Activated CD8-positive, alpha-beta memory T cell treated with anti-CD3 and anti-CD28 coated beads, Interleukin-2, amount 50 U/mL, for 1 hour (primary cell): ENCODE results near the gene DHX8.

Experiments used
- DNase-seq: peaks from one replicate; pipeline ENCODE4 v3.0.0-alpha.2; 2020; ENCODE audit errors: extremely low read depth

Gene DHX8

GRCh38 chr17:43524945-43525575, 41.3 kb downstream of the DHX8 start:
- no peak for DNase-seq

- no peak for DNase-seq
Observed at GRCh38 chr17:43526886-43527648, 43.3 kb downstream of the DHX8 start.

DNA sequence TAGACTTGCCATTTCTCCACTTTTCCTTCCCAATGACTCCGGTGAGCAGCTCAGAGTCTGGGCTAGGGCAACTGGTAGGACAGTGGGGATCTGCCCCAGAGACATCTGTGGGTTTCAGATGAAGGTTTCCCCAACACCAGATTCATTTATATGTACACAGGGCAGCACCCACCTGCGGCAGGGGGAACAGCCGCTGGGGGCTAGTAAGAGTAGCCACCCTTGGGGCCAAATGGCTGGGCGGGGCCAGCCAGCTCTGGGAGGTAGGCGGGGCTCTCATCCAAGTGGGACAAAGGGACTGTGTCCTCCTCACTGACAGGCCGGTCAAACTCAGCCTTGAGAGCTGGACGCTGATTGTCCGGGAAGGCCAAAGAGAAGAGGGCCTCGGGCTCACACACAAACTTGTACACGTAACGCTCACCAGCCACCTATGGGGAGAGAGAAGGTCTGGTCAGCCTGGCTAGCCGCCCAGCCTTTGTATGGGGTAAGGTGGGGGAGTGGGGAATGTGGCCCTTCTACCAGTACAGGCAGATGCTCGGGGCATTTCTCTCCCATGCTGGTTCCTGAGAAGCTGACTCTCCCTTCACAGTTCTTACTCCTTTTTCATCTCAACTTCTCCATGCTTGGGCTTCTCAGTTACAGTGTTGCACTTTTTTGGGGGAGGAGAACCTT, 44.7 kb downstream of the DHX8 start:
- no peak for DNase-seq

DNA sequence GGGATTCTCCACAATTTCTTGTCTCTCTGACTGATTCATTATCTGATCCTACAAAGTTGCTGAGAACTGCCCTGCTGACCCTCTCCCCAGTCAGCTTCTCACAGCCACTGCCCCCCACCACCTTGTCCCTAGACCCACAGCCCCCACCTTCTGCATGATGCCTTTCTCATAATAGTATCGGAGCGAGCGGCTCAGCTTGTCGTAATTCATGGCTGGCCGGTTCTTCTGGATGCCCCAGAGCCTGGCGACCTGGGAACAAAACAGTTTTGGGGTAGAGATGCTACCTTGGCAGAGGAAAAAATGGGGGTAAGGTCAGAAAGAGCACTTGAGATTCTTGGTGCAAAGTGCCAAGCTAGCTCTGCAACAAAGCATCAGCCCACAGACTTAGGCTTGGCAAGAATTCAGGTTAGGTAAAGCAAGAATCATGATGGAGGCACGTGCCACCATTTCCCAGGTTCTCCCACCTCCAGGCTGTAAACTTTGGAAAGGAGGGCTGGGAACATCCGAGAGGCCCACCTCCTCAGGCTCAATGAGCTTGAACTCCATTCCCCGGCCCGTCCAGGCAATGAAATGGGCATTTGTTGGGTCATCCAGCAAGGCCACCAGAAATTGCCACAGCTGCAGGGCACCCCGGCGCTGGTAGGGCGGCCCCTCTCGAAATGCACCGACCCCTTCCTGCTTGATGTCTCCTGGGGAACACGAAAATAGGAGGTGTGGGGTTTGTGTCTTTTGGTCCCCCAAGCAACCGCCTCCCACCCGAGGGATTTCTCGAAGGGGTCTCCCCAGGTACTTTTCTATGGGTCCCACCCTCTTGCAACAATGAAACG, 45.4 kb downstream of the DHX8 start:
- no peak for DNase-seq

DNA sequence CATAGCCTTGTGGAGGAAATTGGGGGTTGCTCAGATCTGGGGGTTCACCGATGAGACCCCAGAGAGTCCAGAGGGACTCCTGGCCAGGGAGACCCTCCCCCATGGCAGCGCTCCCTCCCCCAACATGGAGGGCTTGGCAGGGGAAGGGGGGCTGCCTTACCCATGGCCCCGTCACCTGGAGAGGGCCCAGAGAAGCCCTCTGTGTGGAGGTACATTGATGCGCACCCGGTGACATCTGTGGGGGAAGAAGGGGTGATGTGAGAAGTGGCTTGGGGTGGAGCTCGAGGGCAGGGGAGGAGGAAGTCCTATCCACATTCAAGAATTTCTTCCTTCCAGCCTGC, 46.1 kb downstream of the DHX8 start:
- DNase-seq, result no peak

GRCh38 chr17:43530288-43531081, 46.7 kb downstream of the DHX8 start:
- DNase-seq, result no peak

- DNase-seq, result no peak
Observed at GRCh38 chr17:43531082-43531378, 47.3 kb downstream of the DHX8 start.

- DNase-seq, result no peak
Observed at GRCh38 chr17:43531955-43532354, 48.2 kb downstream of the DHX8 start.

GRCh38 chr17:43532581-43532980, 48.8 kb downstream of the DHX8 start:
- no peak for DNase-seq

GRCh38 chr17:43533699-43534098, 49.9 kb downstream of the DHX8 start:
- DNase-seq, result no peak

GRCh38 chr17:43534909-43535308, 51.1 kb downstream of the DHX8 start:
- no peak for DNase-seq

DNA sequence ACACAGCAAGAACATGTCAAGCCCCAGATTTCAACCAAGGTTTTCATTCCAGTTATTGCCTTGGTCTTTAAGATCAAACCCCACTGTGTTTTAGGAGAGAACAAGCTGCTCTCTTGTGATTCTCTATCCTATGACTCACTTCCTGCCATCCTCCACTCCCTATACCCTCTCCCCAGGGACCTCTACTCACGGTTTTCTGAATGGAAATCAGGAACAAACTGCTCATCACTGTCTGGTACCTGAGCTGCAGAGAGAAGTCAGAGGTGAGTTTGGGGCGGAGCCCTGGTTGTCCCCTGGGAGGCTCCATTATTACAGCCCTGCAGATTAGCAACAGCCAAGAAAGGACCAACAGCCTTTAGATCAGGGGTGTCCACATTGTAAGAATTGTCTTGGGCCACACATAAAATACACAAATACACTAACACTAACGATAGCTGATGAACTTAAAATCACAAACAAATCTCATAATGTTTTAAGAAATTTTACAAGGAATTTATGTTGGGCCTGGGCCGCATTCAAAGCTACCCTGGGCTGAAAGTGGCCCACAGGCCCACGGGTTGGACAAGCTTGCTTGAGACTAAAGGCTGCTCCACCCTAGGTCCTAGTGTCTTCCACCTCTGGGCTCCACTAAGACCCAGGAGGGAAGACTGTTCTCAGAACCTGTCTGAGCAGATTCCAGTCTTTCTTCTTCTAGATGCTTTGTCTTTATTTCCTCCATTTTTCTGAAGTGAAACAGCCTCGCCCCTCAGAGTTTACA, 52.6 kb downstream of the DHX8 start:
- DNase-seq, result no peak

DNA sequence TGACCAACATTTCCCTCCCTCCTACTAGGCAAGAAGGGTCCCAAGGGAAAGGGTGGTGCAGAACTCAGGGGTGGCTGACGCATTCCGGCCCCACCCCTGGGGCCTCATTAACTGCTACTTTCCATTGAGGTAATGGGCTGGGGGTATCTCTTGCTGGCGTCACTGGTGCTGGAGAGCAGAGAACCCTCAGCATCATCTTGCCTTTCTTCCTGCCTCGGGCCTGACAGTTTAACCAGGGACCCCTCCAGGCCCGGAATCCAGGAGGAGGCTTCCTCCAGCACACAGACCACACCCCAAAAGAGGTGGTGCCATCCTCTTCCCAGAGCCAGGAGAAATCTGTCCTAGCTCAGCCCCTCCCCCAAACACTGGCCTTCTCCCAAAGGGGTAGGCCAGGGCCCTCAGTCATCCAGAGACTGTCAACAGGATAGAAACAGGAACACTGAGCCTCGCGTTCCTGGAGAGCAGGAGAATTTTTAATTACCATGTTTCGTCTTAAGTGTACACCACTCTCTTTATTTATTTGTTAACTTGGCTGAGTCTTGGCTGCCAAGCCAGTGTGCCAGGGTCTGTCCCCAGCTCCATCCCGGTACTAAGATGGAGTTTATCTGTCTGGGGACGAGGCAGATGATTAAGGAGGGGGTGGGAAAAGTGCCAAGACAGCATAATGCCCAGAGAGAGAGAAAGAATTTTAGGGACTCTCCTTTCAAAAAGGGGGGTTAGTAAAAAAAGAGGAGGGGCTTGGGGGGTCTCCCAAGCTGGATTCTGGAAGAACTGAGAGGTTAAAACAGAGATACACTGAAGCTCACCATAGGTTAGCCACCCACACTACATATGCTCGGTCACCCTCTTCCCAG, 57.3 kb downstream of the DHX8 start:
- DNase-seq, result no peak

DNA sequence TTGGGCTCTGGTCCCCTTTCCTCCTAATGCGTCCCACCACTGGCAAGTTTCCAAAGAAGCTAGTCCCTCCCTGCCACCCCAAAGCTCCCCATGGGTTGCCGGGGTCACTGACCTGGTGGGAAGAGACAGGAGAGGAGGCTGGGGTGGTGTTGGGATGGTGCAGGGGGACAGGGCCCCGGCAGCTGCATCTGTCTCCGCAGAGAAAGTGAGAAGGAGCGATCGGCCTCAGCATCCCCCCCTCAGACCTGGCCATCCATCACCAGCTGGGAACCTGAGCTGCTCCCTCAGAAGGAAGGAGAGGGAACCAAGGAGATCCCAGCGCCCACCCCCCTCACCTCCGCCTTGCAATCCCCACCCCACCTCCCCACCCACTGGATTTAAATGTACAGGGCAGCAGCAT, 59.1 kb downstream of the DHX8 start:
- DNase-seq, result no peak

GRCh38 chr17:43543300-43543699, 59.5 kb downstream of the DHX8 start:
- DNase-seq, result no peak

- no peak for DNase-seq
Observed at GRCh38 chr17:43543771-43544575, 60.2 kb downstream of the DHX8 start.

DNA sequence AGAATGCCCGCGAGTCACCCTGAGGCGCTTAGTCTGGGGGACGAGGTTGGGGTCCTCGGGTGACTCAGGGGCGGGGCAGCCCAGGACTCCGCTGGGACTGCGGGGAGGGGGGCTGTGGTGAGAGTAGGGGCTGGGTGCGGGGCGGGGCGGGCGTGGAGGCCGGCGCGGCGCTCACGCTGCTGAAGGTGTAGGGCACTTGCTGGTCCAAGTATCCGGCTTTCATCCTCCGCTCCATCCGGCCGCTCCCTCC, 61.5 kb downstream of the DHX8 start:
- DNase-seq, result no peak

GRCh38 chr17:43546319-43547188, 62.8 kb downstream of the DHX8 start, which contains the start of gene ETV4:
TSS of gene ETV4 (minus strand) at chr17:43546340. CDS start at chr17:43545617, 723 bp downstream.
- peak; percentile 61 for DNase-seq
